Astrocyte of the hippocampus (primary cell): ENCODE measurements around the gene MAJIN.
"Not testable (repeated sequence)": the region's sequence is repeated elsewhere in the genome, so short reads cannot be mapped to it uniquely, and the experiment has no call there.

ENCODE experiments used
- DNase-seq: peaks from one replicate; pipeline ENCODE4 v3.0.0; 2011; ENCODE audit warnings: low read depth, low spot score

Gene MAJIN

GRCh38 chr11:64990222-64990923 lies 18.5 kb upstream of the MAJIN start:
- peak; percentile 11 for DNase-seq

- DNase-seq = no peak
Measured at GRCh38 chr11:64989416-64989815, 17.5 kb upstream of the MAJIN start.

GRCh38 chr11:64987998-64988854 lies 16.3 kb upstream of the MAJIN start:
- no peak for DNase-seq

- DNase-seq = not testable (repeated sequence)
Measured at GRCh38 chr11:64983339-64983738, 11.4 kb upstream of the MAJIN start.

GRCh38 chr11:64976651-64977050 lies 4.7 kb upstream of the MAJIN start:
- no peak for DNase-seq

- DNase-seq = no peak
Measured at GRCh38 chr11:64974124-64974523, 2.2 kb upstream of the MAJIN start.

GRCh38 chr11:64970731-64971151 lies 1.2 kb downstream of the MAJIN start:
- no peak for DNase-seq

- DNase-seq = no peak
Measured at GRCh38 chr11:64969209-64969608, 2.7 kb downstream of the MAJIN start.

GRCh38 chr11:64967375-64967774 lies 4.5 kb downstream of the MAJIN start:
- DNase-seq = no peak

- no peak for DNase-seq
Measured at GRCh38 chr11:64963072-64963631, 8.8 kb downstream of the MAJIN start.

- DNase-seq = no peak
Measured at GRCh38 chr11:64960719-64961118, 11.2 kb downstream of the MAJIN start.

GRCh38 chr11:64959498-64959897 lies 12.4 kb downstream of the MAJIN start:
- DNase-seq = no peak

- no peak for DNase-seq
Measured at GRCh38 chr11:64954201-64954600, 17.7 kb downstream of the MAJIN start.

- no peak for DNase-seq
Measured at GRCh38 chr11:64951529-64951928, 20.4 kb downstream of the MAJIN start.

GRCh38 chr11:64947208-64947814 lies 24.6 kb downstream of the MAJIN start:
- no peak for DNase-seq

- DNase-seq = no peak
Measured at GRCh38 chr11:64936539-64936938, 35.4 kb downstream of the MAJIN start.

- DNase-seq = peak; percentile 39
Measured at GRCh38 chr11:64935359-64936081, 36.4 kb downstream of the MAJIN start, which contains the start of gene GPHA2. TSS of gene GPHA2 (minus strand) at chr11:64935893. CDS start at chr11:64935460, 433 bp downstream.

- no peak for DNase-seq
Measured at GRCh38 chr11:64934682-64935358, 37.1 kb downstream of the MAJIN start.

- DNase-seq = no peak
Measured at GRCh38 chr11:64933935-64934681, 37.8 kb downstream of the MAJIN start.
